Mammary epithelial cell (primary cell): ENCODE measurements around the gene BCAM.
"Not testable (repeated sequence)": the region's sequence is repeated elsewhere in the genome, so short reads cannot be mapped to it uniquely, and the experiment has no call there.

Source experiments
- CTCF ChIP-seq, 2 donors: IDR thresholded peaks in 1 of 2; conservative IDR thresholded peaks in 1 of 2; 2 replicates each; pipeline ENCODE4 v1.5.1; 2011 to 2012; ENCODE audit warnings: inconsistent platforms in 2 of 2, low read length in 2 of 2, mild to moderate bottlenecking in 2 of 2, control low read depth in 1 of 2, low read depth in 1 of 2; ENCODE audit not compliant: insufficient read depth in 1 of 2; ENCODE audit errors: extremely low read depth in 1 of 2
- EZH2 ChIP-seq: IDR thresholded peaks from 2 replicates; pipeline ENCODE4 v1.6.1; 2012; ENCODE audit warnings: low read length, inconsistent platforms, borderline replicate concordance

GRCh38 chr19:44834399-44834798 lies 25.5 kb downstream of the BCAM start:
- TF ChIP-seq EZH2; CTCF (conservative IDR thresholded peaks at IDR 0.05 in 1 of 2, IDR thresholded peaks at IDR 0.05 in 1 of 2; ENCODE audit: extremely low read depth in 1 of 2, insufficient read depth in 1 of 2, low read depth in 1 of 2, low read length in 2 of 2): not testable (repeated sequence)
